Right lobe of liver (tissue), 6 donors: ENCODE data around the gene TPPP. TPM values are rescaled to one million over a fixed set of nuclear protein-coding genes. Genes with fewer than 3 reads are reported as not detected.

Experiments used
- ATAC-seq, 4 donors: fragments of 200-7000 bp; cut with Tn5 transposase; one replicate each; pipeline ENCODE4 v1.9.1; 2020; ENCODE audit warnings: mild to moderate bottlenecking in 4 of 4, moderate library complexity in 4 of 4
- DNase-seq, 3 donors: peaks; one replicate each; pipeline ENCODE4 v3.0.0-alpha.2; 2020
- H3K27ac ChIP-seq, 3 donors: fragments of 200-600 bp; one replicate each; pipeline ENCODE4 v1.8.0; 2022
- H3K27me3 ChIP-seq, 2 donors: fragments of 200-600 bp; one replicate each; pipeline ENCODE4 v1.8.0; 2022
- H3K36me3 ChIP-seq, 4 donors: fragments of 200-600 bp; sonication (generic) in 1 of 4; one replicate each; pipeline versions ENCODE4 v1.5.1 to v1.8.0; 2017 to 2022; ENCODE audit warnings: control low read depth in 1 of 4
- H3K4me1 ChIP-seq, 4 donors: fragments of 200-600 bp; sonication (generic) in 1 of 4; one replicate each; pipeline versions ENCODE4 v1.5.1 to v1.8.0; 2017 to 2022; ENCODE audit warnings: control low read depth in 1 of 4
- H3K4me3 ChIP-seq, 3 donors: fragments of 200-600 bp; one replicate each; pipeline ENCODE4 v1.8.0; 2022
- H3K9me3 ChIP-seq, 4 donors: fragments of 200-600 bp; sonication (generic) in 1 of 4; one replicate each; pipeline versions ENCODE4 v1.5.1 to v1.8.0; 2017 to 2022; ENCODE audit warnings: control low read depth in 1 of 4
- CTCF ChIP-seq, 4 donors: fragments of 200-600 bp in 3 of 4; fragments of 450-650 bp in 1 of 4; IDR thresholded peaks; one replicate each; pipeline versions ENCODE4 v1.5.1 to v1.8.0; 2016 to 2022; ENCODE audit warnings: antibody characterized with exemption in 4 of 4, mild to moderate bottlenecking in 2 of 4
- POLR2A ChIP-seq: fragments of 450-650 bp; IDR thresholded peaks from one replicate; pipeline ENCODE4 v1.6.1; 2017; ENCODE audit warnings: antibody characterized with exemption, mild to moderate bottlenecking
- WGBS: methylation state at CpG from one replicate; pipeline ENCODE4 v1.1.6; 2018; ENCODE audit warnings: low coverage, low lambda C conversion rate; ENCODE audit not compliant: insufficient coverage; ENCODE audit errors: missing lambda C conversion rate; 5-methylcytosine and 5-hydroxymethylcytosine counted together
- intact Hi-C, 2 donors: fragments of 100-400 bp; cut with DNase I; formaldehyde crosslinking; loops; one replicate each; pipeline versions ENCODE4 v1.11.2 to v1.14.1; 2022
- total RNA-seq, 6 experiments: library from RNA; depleted of rRNA in 2 of 6; stranded (reverse); fragments of >200 nt in 2 of 6; fragmentation: NEBNext Ultra II Directional in 3 of 6; extraction: Animal tissue kit (Norgen Biotek cat#: 25700) in 3 of 6; gene quantifications; one replicate each; pipeline versions ENCODE4 v1.1.0 to v1.2.4, GENCODE V29; 2016 to 2023
- donor health status: DM: no; HTN: yes; CAD: no.
- donor health status: DM: no; HTN: no; CAD: no.
- donor health status: DM: no; HTN: no; CAD: no.
- donor health status: DM: no; HTN: yes; CAD: no.
- donor health status: DM: no; HTN: yes; CAD: no.

TPPP gene
- total RNA-seq, 6 experiments from 2014 or later = 1.9 to 4.3 (median 2.4) TPM

DNA sequence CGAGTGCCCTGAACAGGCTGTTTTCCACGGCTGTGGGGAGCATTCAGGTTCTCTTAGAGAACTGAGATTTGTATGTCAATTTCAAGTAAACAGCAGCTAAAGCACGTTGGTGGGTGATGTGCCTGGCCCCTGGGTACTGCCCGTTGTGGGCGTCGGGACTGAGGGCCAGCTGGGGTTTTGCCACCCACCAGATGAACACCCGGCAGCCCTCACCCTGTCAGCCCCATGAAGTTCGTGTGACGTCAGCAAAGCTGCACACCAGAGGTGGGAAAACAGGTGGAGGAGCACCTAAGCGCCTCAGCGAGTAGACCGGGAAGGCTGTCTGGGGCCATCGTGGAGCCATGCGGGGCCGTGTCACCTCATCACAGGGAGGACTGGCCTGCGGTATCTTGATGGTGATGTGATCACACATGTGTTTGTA lies 71.8 kb downstream of the TPPP start:
- ATAC-seq = no peak

DNA sequence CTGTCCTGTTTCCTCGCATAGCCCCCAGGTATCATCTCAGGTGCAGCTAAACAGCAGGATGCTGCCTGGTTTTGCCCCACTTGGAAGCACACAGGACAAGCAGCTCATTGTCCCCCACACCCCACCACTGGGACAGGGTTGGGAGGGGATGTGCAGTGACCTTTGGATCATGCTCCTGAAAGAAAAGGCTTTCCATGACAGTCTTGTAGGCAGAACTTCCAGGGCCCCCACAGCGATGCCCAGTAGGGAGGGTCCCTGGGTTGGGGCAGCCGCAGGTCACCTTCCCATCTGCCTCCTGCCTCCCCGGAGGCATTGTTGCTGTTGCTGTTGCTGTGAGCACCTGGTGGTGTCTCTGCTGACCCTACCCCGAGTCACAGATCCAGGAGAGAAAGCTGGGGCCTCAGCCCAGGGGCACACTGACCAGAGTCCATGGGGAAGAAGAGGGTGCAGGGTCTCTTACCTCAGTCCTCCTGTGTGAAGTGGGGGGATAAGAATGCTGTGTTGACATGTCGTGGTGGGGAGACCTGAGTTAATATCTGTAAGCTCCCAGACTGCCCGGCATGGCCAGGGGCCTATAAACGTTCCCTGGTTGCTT lies 72.5 kb downstream of the TPPP start:
- intact Hi-C loops = no loop called here
- no peak overlapping the region for H3K27ac ChIP-seq
- ATAC-seq = no peak
- no peak for TF ChIP-seq CTCF (IDR thresholded peaks at IDR 0.05)
- no peak for TF ChIP-seq POLR2A
- no peaks in the 10 kb centered on the region for H3K9me3 ChIP-seq
- H3K36me3 ChIP-seq = peaks cover 0 to 12% (median 0%) of the 10 kb centered on the region in 4 donors
- no peak overlapping the region for H3K4me3 ChIP-seq
- DNase-seq = peak in 2 of 3 donors; percentile 8 to 22
- 92% methylated on average over 2 of the region's 8 CpGs for WGBS
- H3K4me1 ChIP-seq = no peaks in the 10 kb centered on the region
- no peaks in the 10 kb centered on the region for H3K27me3 ChIP-seq

More for the DNA sequence above, 71.8 kb downstream of the TPPP start:
- Histone ChIP-seq H3K4me3 (no peak overlapping the region), H3K27ac (no peak overlapping the region), H3K9me3 (no peaks in the 10 kb centered on the region), H3K36me3 (peaks cover 0 to 12% (median 0%) of the 10 kb centered on the region in 4 donors), H3K27me3 (no peaks in the 10 kb centered on the region), H3K4me1 (no peaks in the 10 kb centered on the region)
- WGBS = 97% methylated on average over 6 of the region's 16 CpGs
- DNase-seq = peak; percentile 10 to 36 (median 33)
- TF ChIP-seq POLR2A (no peak), CTCF (IDR thresholded peaks at IDR 0.05) (no peak)
- intact Hi-C loops = no loop called here

DNA sequence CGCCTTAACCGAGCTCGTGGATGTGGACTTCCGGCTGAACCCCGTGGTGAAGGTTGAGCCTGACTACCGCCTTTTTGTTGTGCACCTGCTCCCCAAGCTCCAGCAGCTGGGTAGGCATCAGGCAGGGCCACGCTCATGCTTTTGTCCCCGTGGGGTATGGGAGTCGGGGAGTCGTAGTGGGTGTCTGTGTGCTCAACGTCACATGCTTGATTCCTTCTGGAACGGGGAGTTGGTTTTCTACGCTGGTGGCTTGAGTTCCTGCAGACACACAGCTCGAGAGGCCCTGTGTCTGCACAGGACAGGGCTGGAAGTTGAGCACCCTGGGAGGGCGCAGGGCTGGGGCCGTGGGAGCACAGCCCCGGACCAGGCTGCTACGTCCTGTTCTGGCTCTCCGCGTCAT lies 73.0 kb downstream of the TPPP start:
- no peaks in the 10 kb centered on the region for H3K27me3 ChIP-seq
- peak; percentile 8 to 40 (median 30) for DNase-seq
- no CpG with 5 or more reads among the region's 20 CpGs for WGBS
- TF ChIP-seq POLR2A (no peak), CTCF (IDR thresholded peaks at IDR 0.05) (no peak)
- peaks cover 0 to 12% (median 0%) of the 10 kb centered on the region in 4 donors for H3K36me3 ChIP-seq
- H3K27ac ChIP-seq = no peak overlapping the region
- no peaks in the 10 kb centered on the region for H3K4me1 ChIP-seq
- no peaks in the 10 kb centered on the region for H3K9me3 ChIP-seq
- intact Hi-C loops = no loop called here
- no peak for ATAC-seq
- H3K4me3 ChIP-seq = no peak overlapping the region

DNA sequence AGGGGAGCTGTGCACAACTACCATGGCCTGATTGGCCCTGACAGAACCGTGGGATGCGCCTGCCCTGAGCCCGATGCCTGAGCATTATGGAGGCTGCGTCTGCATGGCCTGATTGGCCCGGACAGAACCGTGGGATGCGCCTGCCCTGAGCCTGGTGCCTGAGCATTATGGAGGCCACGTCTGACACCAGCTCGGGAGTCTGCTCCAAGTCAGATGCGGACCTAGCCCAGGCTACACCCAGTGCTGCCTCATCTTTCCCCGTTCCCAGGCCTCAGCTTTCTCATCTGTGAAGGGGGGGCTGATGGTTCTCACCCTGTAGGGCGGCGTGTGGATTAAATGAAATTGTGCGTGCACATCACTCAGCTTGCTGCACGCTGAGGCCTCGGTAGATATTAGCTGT lies 73.7 kb downstream of the TPPP start:
- Histone ChIP-seq H3K36me3 (peaks cover 0 to 12% (median 0%) of the 10 kb centered on the region in 4 donors), H3K4me1 (no peaks in the 10 kb centered on the region), H3K27ac (no peak overlapping the region), H3K4me3 (no peak overlapping the region), H3K27me3 (no peaks in the 10 kb centered on the region), H3K9me3 (no peaks in the 10 kb centered on the region)
- peak; percentile 10 to 35 (median 33) for DNase-seq
- TF ChIP-seq CTCF (IDR thresholded peaks at IDR 0.05) (no peak), POLR2A (no peak)
- no peak for ATAC-seq
- 100% methylated on average over 5 of the region's 16 CpGs for WGBS
- intact Hi-C loops = no loop called here
